PFSK-1 (cell line): ENCODE results near the gene INHBB.

ENCODE experiments used
- FOXP2 ChIP-seq: optimal IDR thresholded peaks from 2 replicates; pipeline ENCODE3; 2011; ENCODE audit warnings: borderline replicate concordance, control low read depth, inconsistent platforms; ENCODE audit not compliant: insufficient read depth; ENCODE audit errors: extremely low read length, extremely low read depth
- POLR2AphosphoS5 ChIP-seq: IDR thresholded peaks from 2 replicates; pipeline ENCODE4 v1.6.1; 2012; ENCODE audit warnings: low read depth, mild to moderate bottlenecking, control low read depth, low read length, moderate library complexity
- REST ChIP-seq, 2 experiments: IDR thresholded peaks; 2 replicates each; pipeline versions ENCODE4 v1.6.1 to v1.8.0; 2011 to 2012; ENCODE audit warnings: low read depth in 2 of 2, low read length in 2 of 2, control low read depth in 1 of 2, inconsistent platforms in 1 of 2, mild to moderate bottlenecking in 1 of 2, moderate library complexity in 1 of 2; ENCODE audit not compliant: insufficient read depth in 1 of 2
- SIN3A ChIP-seq: IDR thresholded peaks from 2 replicates; pipeline ENCODE4 v1.6.1; 2012; ENCODE audit warnings: mild to moderate bottlenecking, low read length, moderate library complexity, borderline replicate concordance; ENCODE audit not compliant: insufficient read depth
- TAF1 ChIP-seq: IDR thresholded peaks from 2 replicates; pipeline ENCODE4 v1.6.1; 2012; ENCODE audit warnings: low read length, control low read depth, borderline replicate concordance; ENCODE audit not compliant: insufficient read depth

GRCh38 chr2:120344976-120345581 is 857 bp upstream of the INHBB start:
- no peak for TF ChIP-seq TAF1
- TF ChIP-seq SIN3A: no peak
- TF ChIP-seq POLR2AphosphoS5: no peak
- TF ChIP-seq REST (IDR thresholded peaks at IDR 0.05; ENCODE audit: insufficient read depth in 1 of 2, low read depth in 2 of 2, low read length in 2 of 2): no peak
- TF ChIP-seq FOXP2: no peak
